ENCODE data around the gene DVL1. TPM values are rescaled to one million over a fixed set of nuclear protein-coding genes. Genes with fewer than 3 reads are reported as not detected.

The DVL1 gene
- polyA plus RNA-seq, 5 donors = 19.5 to 51.3 (median 29.9) TPM

DNA sequence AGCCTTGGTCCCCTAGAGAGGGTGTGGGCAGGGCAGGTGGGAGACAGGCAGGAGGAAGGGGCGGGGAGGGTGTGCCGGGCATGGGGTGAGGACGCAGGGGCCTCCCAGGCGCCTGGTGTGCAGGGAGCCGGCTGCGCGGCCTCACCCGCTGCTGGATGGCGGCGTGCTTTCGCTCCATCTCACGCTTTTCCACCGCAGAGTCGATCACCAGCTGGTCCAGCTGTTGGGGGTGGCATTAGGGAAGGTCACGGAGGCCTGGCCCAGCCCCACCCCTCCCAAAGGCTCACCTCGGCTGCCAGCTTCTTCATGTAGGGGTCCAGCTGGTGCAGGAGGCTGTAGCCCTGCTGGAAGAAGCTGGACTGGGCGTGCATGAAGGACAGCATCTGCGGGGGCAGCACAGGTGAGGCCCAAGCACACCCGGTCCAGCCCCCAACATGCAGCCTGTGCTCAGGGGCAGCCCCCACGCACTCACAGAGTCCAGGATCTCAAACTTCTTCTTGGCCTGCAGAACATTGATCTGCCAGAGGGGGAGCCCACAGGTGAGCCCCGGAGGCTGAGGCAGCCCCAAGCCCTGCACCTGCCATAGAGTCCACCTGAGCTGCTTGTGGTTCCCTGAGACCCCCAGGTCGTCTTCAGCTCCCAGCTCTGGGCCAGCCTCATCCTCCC, 49.4 kb downstream of the DVL1 start:
- no peak for DNase-seq

- no peak for DNase-seq
These were observed 50.1 kb downstream of the DVL1 start for GRCh38 chr1:1298861-1299685.

- DNase-seq = no peak
These were observed 51.3 kb downstream of the DVL1 start for GRCh38 chr1:1297802-1298424.

- DNase-seq = no peak
These were observed 52.9 kb downstream of the DVL1 start for GRCh38 chr1:1296070-1297061.

DNA sequence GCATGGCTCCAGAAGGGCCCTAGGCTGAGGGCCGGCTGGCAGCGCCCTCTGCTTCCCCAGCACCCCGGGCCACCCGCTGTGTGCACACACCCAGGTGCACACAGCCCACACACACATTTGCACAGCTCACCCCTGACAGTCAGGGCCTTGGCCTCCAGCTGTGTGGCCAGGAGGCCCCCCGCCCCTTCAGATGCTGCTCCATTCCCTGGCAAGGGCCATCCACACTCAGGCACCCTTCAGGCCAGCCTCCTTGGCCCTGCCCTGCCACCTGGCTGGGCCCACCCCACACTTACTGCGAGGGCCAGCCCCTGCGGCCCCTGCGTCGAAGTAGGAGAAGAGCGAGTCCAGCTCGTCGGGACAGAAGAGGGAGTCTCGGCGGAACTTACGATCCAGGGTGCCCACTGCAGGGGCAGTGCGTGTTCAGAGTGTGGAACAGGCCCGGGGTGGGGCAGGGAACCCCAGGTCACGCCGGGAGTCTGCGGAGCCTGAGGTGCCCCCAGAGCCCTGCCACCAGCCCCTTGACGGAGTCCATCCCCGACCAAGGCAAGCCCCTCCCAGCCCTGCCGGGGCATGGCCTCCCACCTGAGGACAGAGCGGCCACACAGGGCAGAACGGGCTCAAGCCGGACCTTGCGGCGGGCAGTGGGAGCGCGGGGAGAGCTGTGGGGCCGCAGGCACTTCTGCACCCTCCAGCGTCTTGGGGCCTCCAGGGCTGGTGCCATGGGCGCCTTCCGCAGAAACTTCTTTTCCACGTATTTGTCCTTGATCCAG, 53.9 kb downstream of the DVL1 start:
- no peak for DNase-seq

DNA sequence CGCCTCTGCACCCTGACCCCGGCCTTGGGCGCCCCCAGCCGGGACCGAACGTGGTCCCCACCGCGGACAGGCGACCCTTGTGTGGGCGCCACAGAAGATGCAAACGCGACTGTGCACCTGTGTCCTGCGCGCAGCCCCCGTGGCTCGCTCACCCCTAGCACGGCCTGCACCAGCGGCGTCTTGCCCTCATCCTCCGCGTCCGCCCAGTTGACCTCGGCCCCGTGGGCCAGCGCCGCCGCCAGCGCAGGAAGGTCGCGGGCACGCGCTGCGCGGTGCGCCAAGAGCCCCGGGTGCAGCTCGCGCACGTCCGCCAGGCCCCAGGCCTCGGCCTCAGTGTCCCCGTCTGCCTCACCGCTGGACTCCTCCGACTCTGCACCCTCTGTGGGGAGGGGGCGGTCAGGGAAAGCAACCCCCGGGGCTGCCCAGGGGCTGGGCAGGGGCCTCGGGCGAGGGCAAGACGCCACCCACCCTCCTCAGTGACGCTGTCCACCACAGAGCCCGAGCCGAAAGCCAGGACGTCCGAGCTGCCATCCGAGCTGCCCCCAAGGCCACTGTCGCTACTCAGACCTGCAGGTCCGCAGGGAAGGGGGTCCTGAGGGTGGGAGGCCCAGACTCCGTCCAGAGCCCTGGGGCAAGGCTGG, 54.8 kb downstream of the DVL1 start:
- DNase-seq = no peak

- no peak for DNase-seq
These were observed 55.7 kb downstream of the DVL1 start for GRCh38 chr1:1293263-1294249.

DNA sequence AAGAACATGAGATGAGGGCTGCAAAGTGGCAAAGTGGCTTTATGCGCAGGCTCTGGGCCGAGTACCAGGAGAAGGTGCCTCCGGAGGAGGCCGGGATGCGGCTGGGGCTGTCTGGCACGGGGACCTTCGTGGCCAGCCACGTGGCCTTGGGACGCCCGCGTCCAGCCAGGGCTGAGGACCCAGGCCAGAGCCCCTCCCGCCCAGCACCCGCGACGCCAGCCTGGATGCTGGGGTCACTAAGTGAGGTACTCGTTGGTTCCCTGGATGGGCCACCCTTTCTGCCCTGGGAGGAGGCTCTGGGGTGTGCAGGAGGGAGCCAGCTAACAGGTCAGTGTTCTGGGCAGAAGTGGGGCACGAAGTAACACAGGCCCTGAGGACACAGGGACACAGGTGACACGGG, 56.4 kb downstream of the DVL1 start:
- no peak for DNase-seq

DNA sequence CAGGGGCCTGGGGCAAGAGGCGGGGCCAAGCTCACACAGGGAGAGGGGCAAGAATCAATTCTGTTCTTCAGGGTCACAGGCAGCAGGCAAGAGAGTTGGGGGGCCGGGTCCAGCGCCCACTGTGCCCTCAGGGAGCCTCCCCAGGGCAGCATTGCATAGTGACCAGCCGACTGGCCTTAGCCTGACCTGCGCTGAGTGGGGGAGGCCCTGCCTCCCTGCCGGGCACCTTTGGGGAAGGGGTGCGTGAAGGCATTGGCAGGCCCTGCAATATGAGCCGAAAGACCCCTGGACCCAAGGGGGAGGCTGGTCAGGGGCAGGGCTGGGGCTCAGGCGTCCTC, 56.8 kb downstream of the DVL1 start:
- DNase-seq = no peak

- no peak for DNase-seq
These were observed 57.4 kb downstream of the DVL1 start for GRCh38 chr1:1291548-1292441.

GRCh38 chr1:1291023-1291528, 58.1 kb downstream of the DVL1 start:
- no peak for DNase-seq

- no peak for DNase-seq
These were observed 58.9 kb downstream of the DVL1 start for GRCh38 chr1:1290238-1290731.

DNA sequence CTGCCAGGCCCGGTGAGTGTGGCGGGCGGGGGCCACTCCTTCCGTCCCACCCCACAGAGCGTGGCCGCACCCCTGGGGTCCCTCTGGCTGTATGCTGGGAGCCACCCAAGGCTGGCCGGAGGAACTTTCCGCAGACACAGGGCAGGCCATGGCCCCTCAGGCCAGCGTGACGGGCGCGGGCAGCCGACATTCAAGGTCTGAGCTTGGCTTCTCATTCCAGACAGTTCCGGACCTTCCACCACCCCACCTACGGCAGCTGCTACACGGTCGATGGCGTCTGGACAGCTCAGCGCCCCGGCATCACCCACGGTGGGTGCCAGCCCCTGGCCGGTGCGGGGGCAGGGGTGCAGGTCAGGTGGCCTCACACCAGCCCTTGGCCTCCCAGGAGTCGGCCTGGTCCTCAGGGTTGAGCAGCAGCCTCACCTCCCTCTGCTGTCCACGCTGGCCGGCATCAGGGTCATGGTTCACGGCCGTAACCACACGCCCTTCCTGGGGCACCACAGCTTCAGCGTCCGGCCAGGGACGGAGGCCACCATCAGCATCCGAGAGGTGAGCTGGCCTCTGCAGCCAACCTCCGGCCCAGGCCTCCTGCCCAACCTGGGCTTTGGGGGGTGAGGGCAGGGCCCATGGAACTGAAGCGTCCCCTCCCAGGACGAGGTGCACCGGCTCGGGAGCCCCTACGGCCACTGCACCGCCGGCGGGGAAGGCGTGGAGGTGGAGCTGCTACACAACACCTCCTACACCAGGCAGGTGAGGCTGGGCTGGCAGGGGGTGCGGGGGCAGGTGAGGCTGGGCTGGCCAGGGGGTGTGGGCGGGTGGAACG, 61.7 kb downstream of the DVL1 start:
- no peak for DNase-seq

DNA sequence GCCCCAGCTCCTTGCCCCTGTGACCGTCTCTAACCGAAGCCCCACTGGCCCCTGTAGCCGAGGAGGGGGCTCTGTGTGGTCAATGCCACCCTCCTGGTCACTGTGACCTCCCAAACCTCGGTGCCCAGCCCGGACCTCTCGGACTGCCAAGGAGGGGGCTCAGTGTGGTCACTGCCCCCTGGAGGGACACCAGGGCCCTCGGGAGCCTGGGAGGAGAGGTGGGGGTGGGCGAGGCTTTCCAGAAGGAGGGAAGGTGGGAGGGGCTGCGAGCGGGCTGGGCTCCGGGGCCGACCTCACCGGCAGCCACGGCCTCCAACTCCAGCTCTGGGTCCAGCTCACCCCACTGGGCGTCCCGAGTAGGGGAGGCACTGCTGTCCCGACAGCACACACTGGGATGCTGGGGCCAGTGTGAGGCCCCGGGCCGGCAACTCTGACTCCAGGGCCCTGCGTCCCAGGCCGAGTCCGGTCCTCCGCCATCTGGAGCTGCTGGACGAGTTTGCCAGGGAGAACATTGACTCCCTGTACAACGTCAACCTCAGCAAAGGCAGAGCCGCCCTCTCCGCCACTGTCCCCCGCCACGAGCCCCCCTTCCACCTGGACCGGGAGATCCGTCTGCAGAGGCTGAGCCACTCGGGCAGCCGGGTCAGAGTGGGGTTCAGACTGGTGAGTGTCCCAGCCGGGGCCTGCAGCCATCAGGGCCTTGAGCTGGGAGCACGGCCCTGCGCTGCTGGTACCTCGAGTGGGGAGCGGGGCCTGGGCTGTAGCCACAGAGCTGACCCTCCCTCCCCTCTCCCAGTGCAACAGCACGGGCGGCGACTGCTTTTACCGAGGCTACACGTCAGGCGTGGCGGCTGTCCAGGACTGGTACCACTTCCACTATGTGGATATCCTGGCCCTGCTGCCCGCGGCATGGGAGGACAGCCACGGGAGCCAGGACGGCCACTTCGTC, 62.6 kb downstream of the DVL1 start:
- DNase-seq = no peak

DNA sequence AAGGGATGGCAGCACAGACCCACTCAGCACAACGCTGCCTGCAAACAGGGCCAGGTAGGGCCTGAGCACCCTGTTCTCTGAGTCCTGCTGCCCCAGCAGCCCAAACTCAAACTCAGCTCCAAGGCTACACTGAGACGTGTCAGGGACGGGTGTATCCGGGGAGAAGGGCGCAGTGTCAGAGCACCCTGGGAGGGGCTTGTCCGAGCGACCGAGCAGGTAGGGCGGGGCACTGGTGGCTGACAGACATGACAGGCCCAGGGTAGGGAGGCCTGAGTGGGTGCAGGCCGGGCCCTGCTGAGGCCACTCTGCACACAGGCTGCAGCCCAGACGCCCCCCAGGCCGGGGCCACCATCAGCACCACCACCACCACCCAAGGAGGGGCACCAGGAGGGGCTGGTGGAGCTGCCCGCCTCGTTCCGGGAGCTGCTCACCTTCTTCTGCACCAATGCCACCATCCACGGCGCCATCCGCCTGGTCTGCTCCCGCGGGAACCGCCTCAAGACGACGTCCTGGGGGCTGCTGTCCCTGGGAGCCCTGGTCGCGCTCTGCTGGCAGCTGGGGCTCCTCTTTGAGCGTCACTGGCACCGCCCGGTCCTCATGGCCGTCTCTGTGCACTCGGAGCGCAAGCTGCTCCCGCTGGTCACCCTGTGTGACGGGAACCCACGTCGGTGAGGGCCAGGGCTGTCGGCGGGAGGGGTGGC, 63.5 kb downstream of the DVL1 start:
- no peak for DNase-seq
